Gastrocnemius medialis (tissue), 4 donors: Measurements from ENCODE around the gene IMPG2. TPM values are rescaled to one million over a fixed set of nuclear protein-coding genes. Genes with fewer than 3 reads are reported as not detected.

Source experiments
- ATAC-seq, 2 donors: fragments of 150-250 bp; one replicate each; pipeline ENCODE4 v1.9.1; 2016
- DNase-seq, 2 donors: peaks; one replicate each; pipeline ENCODE4 v3.0.0-alpha.2; 2019
- H3K27ac ChIP-seq, 4 donors: fragments of 200-600 bp; sonication (generic); 1 replicate in 1 of 4; 2 replicates in 3 of 4; pipeline ENCODE4 v1.5.1; 2016 to 2018; ENCODE audit warnings: mild to moderate bottlenecking in 2 of 4, moderate library complexity in 1 of 4
- H3K27me3 ChIP-seq, 3 donors: fragments of 200-600 bp; sonication (generic) in 2 of 3; 1 replicate in 1 of 3; 2 replicates in 2 of 3; pipeline versions ENCODE4 v1.5.1 to v1.6.0; 2016 to 2019; ENCODE audit warnings: mild to moderate bottlenecking in 1 of 3, moderate library complexity in 1 of 3
- H3K36me3 ChIP-seq, 2 donors: fragments of 200-600 bp; sonication (generic) in 1 of 2; one replicate each; pipeline ENCODE4 v1.5.1; 2017 to 2018
- H3K4me1 ChIP-seq, 2 donors: fragments of 200-600 bp; sonication (generic) in 1 of 2; one replicate each; pipeline ENCODE4 v1.5.1; 2016 to 2017; ENCODE audit warnings: mild to moderate bottlenecking in 2 of 2
- H3K4me3 ChIP-seq, 4 donors: fragments of 200-600 bp; sonication (generic) in 3 of 4; 1 replicate in 1 of 4; 2 replicates in 3 of 4; pipeline ENCODE4 v1.5.1; 2016 to 2019; ENCODE audit warnings: mild to moderate bottlenecking in 2 of 4
- H3K9me3 ChIP-seq, 3 donors: fragments of 200-600 bp; sonication (generic) in 2 of 3; 1 replicate in 1 of 3; 2 replicates in 2 of 3; pipeline ENCODE4 v1.5.1; 2016 to 2019
- POLR2A ChIP-seq, 2 donors: fragments of 450-650 bp; IDR thresholded peaks; one replicate each; pipeline ENCODE4 v1.6.1; 2017; ENCODE audit warnings: antibody characterized with exemption in 2 of 2, mild to moderate bottlenecking in 2 of 2, moderate library complexity in 2 of 2
- in situ Hi-C, 4 donors: fragments of 200-750 bp; cut with MboI; loops; one replicate each; pipeline versions ENCODE4 v1.15.0 to v1.8.0; 2017; ENCODE audit warnings: low sequenced_read_pairs in 4 of 4
- intact Hi-C: fragments of 100-400 bp; cut with DNase I; formaldehyde crosslinking; loops from one replicate; pipeline ENCODE4 v1.15.1; 2023; ENCODE audit warnings: low total_unique reads
- total RNA-seq, 4 donors: library from RNA; depleted of rRNA; stranded (reverse); fragments of >200 nt; gene quantifications; one replicate each; pipeline versions ENCODE4 v1.1.0 to v1.2.3, GENCODE V29; 2016
- TF ChIP-seq, protein P1 (sequence below), 5 experiments: fragments of 450-650 bp in 3 of 5; fragments of 200-600 bp in 2 of 5; sonication (generic) in 2 of 5; IDR thresholded peaks in 4 of 5; conservative IDR thresholded peaks in 1 of 5; 1 replicate in 4 of 5; 2 replicates in 1 of 5; pipeline ENCODE4 v1.5.1; 2016 to 2019; ENCODE audit warnings: antibody characterized with exemption in 5 of 5, mild to moderate bottlenecking in 3 of 5, moderate library complexity in 3 of 5

The IMPG2 gene
- total RNA-seq, 4 donors from 2014 or later: 0.13 to 0.42 (median 0.36) TPM; not detected in 1

DNA sequence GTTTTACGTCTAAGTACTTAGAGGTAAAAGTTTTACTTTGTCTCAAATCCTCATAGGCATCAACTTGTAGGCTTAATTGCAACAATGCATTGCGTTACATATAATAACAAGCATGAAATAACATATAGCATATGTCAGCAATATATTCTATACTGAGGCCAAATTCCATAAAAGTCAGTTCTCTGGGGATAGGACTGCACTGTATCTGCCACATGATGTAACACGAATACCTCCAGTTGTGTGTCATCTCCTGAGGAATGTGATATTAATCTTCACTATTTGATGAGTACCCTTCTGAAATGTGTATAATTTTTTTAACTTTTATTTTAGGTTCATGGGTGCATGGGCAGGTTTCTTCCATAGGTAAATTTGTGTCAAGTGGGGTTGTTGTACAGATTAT lies 126.4 kb downstream of the IMPG2 start:
- ATAC-seq (no peak), DNase-seq (no peak)
- intact Hi-C loops: loop anchor here (10.0 kb wide), 1 partner anchor 119 kb away; no protein-coding TSS in a partner anchor
- TF ChIP-seq POLR2A (IDR thresholded peaks at IDR 0.05): no peak
- TF ChIP-seq, protein P1, sequence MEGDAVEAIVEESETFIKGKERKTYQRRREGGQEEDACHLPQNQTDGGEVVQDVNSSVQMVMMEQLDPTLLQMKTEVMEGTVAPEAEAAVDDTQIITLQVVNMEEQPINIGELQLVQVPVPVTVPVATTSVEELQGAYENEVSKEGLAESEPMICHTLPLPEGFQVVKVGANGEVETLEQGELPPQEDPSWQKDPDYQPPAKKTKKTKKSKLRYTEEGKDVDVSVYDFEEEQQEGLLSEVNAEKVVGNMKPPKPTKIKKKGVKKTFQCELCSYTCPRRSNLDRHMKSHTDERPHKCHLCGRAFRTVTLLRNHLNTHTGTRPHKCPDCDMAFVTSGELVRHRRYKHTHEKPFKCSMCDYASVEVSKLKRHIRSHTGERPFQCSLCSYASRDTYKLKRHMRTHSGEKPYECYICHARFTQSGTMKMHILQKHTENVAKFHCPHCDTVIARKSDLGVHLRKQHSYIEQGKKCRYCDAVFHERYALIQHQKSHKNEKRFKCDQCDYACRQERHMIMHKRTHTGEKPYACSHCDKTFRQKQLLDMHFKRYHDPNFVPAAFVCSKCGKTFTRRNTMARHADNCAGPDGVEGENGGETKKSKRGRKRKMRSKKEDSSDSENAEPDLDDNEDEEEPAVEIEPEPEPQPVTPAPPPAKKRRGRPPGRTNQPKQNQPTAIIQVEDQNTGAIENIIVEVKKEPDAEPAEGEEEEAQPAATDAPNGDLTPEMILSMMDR (IDR thresholded peaks at IDR 0.05 in 4 of 5, conservative IDR thresholded peaks at IDR 0.05 in 1 of 5): no peak
- Histone ChIP-seq H3K9me3 (no peaks in the 10 kb centered on the region), H3K4me3 (no peak overlapping the region), H3K36me3 (no peaks in the 10 kb centered on the region), H3K27me3 (no peaks in the 10 kb centered on the region), H3K4me1 (no peaks in the 10 kb centered on the region), H3K27ac (no peak overlapping the region)
- in situ Hi-C loops: no loop called here

DNA sequence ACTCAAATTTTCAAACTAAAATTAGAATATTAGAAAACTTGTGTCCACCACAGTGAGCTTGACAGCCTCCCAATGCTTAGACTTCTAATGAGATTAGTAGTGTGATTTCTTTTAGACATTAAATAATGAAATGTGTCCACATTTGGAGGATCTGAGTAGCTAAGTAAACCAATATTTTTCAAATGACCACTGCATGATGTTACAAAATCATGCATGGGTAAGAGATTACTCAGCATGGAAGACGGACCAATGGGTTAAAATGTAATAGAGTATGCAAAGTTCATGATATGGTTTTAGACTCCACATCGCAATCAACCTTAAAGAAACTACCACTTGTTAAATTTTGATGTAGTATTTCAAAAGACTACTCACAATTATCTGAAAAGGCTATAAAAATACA lies 130.6 kb downstream of the IMPG2 start:
- TF ChIP-seq POLR2A (IDR thresholded peaks at IDR 0.05): no peak
- TF ChIP-seq, protein P1 (IDR thresholded peaks at IDR 0.05 in 4 of 5, conservative IDR thresholded peaks at IDR 0.05 in 1 of 5): no peak
- Histone ChIP-seq H3K36me3 (no peaks in the 10 kb centered on the region), H3K4me1 (no peaks in the 10 kb centered on the region), H3K27ac (no peak overlapping the region), H3K9me3 (no peaks in the 10 kb centered on the region), H3K27me3 (no peaks in the 10 kb centered on the region), H3K4me3 (no peak overlapping the region)
- in situ Hi-C loops (no loop called here), intact Hi-C loops (loop anchor here (10.0 kb wide), 1 partner anchor 115 kb away; no protein-coding TSS in a partner anchor)
- DNase-seq: no peak
- ATAC-seq: no peak

DNA sequence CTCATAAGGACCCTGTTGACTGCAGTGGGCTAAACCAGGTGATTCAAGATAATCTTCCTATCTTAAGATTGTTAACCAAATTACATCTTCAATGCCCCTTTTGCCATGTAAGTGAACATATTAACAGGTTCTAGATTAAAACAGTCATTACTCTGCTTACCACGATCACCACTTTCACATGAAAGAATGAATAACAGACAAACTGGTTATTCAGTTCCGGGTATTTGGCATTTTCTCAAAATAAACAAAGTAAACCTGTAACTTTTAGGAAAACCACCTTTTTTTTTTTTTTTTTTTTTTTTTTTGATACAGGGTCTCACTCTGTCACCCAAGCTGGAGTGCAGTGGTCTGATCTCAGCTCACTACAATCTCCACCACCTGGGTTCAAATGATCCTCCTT lies 131.2 kb downstream of the IMPG2 start:
- no peak overlapping the region for H3K4me3 ChIP-seq
- intact Hi-C loops (no loop called here), in situ Hi-C loops (no loop called here)

DNA sequence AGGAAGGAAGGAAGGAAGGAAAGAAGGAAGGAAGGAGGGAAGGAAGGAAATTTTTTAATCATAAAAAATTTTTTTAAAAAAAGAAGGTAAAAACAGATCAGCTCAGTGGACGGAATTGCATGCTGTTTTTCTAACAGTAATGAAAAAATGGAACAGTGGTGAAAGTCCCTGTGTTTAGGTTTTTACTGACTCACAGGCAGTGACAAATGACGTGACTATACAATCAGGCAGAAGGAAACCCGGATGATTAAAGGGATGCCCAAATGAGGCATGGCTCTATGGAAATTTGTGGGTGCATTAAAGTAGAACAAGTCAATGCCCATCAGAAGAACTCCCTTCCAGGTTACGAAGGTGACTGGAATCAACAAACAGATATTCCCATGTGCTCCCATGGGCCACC lies 135.0 kb downstream of the IMPG2 start:
- Histone ChIP-seq H3K36me3 (no peaks in the 10 kb centered on the region), H3K4me1 (no peaks in the 10 kb centered on the region), H3K27ac (no peak overlapping the region), H3K27me3 (no peaks in the 10 kb centered on the region), H3K4me3 (no peak overlapping the region), H3K9me3 (no peaks in the 10 kb centered on the region)
- intact Hi-C loops: no loop called here
- in situ Hi-C loops: no loop called here
- no peak for TF ChIP-seq POLR2A (IDR thresholded peaks at IDR 0.05)
- TF ChIP-seq, protein P1 (IDR thresholded peaks at IDR 0.05 in 4 of 5, conservative IDR thresholded peaks at IDR 0.05 in 1 of 5): no peak
- no peak for DNase-seq
- ATAC-seq: no peak

More for the DNA sequence above, 131.2 kb downstream of the IMPG2 start:
- H3K27ac ChIP-seq: no peak overlapping the region
- TF ChIP-seq, protein P1 (IDR thresholded peaks at IDR 0.05 in 4 of 5, conservative IDR thresholded peaks at IDR 0.05 in 1 of 5): no peak
- TF ChIP-seq POLR2A (IDR thresholded peaks at IDR 0.05): no peak
- ATAC-seq (no peak), DNase-seq (no peak)
- H3K27me3 ChIP-seq: no peaks in the 10 kb centered on the region
- H3K4me1 ChIP-seq: no peaks in the 10 kb centered on the region
- H3K36me3 ChIP-seq: no peaks in the 10 kb centered on the region
- H3K9me3 ChIP-seq: no peaks in the 10 kb centered on the region

DNA sequence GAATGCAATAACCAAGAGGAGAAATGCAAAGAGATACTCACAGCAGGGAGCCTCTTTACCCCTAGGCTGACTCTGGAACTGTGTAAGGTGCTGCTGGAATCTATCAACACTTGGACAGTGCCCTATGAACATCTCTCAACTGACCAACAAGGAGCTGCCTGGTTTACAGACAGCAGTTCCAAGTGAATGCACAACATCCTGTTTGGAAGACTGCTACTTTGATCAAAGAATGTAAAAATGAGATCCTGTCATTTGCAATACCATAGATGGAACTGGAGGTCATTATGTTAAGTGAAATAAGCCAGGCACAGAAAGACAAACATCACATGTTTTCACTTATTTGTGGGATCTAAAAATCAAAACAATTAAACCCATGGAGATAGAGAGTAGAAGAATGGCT lies 136.3 kb downstream of the IMPG2 start:
- H3K36me3 ChIP-seq: no peaks in the 10 kb centered on the region
- H3K4me1 ChIP-seq: no peaks in the 10 kb centered on the region
- no peaks in the 10 kb centered on the region for H3K9me3 ChIP-seq
- H3K27ac ChIP-seq: no peak overlapping the region
- no peak for DNase-seq
- no peak overlapping the region for H3K4me3 ChIP-seq
- TF ChIP-seq POLR2A (IDR thresholded peaks at IDR 0.05): no peak
- TF ChIP-seq, protein P1 (IDR thresholded peaks at IDR 0.05 in 4 of 5, conservative IDR thresholded peaks at IDR 0.05 in 1 of 5): no peak
- intact Hi-C loops: no loop called here
- ATAC-seq: no peak
- in situ Hi-C loops: no loop called here
- H3K27me3 ChIP-seq: no peaks in the 10 kb centered on the region
